Measurements from ENCODE around the gene METTL1.

The METTL1 gene

GRCh38 chr12:57811028-57811755, 39.3 kb upstream of the METTL1 start:
- Histone ChIP-seq H3K9me3 (ENCODE audit: control insufficient read depth, insufficient read depth, low read length) (no peaks in the 10 kb centered on the region), H3K9ac (ENCODE audit: low read depth, low read length) (no peak overlapping the region), H3K4me3 (ENCODE audit: low read depth, low read length) (no peak overlapping the region), H3K36me3 (ENCODE audit: control insufficient read depth, insufficient read depth, low read length) (no peaks in the 10 kb centered on the region), H3K4me1 (ENCODE audit: control insufficient read depth, insufficient read depth, low read length) (no peaks in the 10 kb centered on the region), H3K27me3 (ENCODE audit: control insufficient read depth, insufficient read depth, low read length) (no peaks in the 10 kb centered on the region)

GRCh38 chr12:57810450-57810849, 38.5 kb upstream of the METTL1 start:
- Histone ChIP-seq H3K9ac (ENCODE audit: low read depth, low read length) (no peak overlapping the region), H3K36me3 (ENCODE audit: control insufficient read depth, insufficient read depth, low read length) (no peaks in the 10 kb centered on the region), H3K9me3 (ENCODE audit: control insufficient read depth, insufficient read depth, low read length) (no peaks in the 10 kb centered on the region), H3K4me1 (ENCODE audit: control insufficient read depth, insufficient read depth, low read length) (no peaks in the 10 kb centered on the region), H3K27me3 (ENCODE audit: control insufficient read depth, insufficient read depth, low read length) (no peaks in the 10 kb centered on the region), H3K4me3 (ENCODE audit: low read depth, low read length) (no peak overlapping the region)

- H3K27me3 ChIP-seq (ENCODE audit: control insufficient read depth, insufficient read depth, low read length) = no peaks in the 10 kb centered on the region
- no peaks in the 10 kb centered on the region for H3K4me1 ChIP-seq (ENCODE audit: control insufficient read depth, insufficient read depth, low read length)
- no peaks in the 10 kb centered on the region for H3K36me3 ChIP-seq (ENCODE audit: control insufficient read depth, insufficient read depth, low read length)
- no peak overlapping the region for H3K9ac ChIP-seq (ENCODE audit: low read depth, low read length)
- no peak overlapping the region for H3K4me3 ChIP-seq (ENCODE audit: low read depth, low read length)
- no peaks in the 10 kb centered on the region for H3K9me3 ChIP-seq (ENCODE audit: control insufficient read depth, insufficient read depth, low read length)
Observed at GRCh38 chr12:57809425-57809824, 37.5 kb upstream of the METTL1 start.

- H3K9me3 ChIP-seq (ENCODE audit: control insufficient read depth, insufficient read depth, low read length) = no peaks in the 10 kb centered on the region
- no peaks in the 10 kb centered on the region for H3K4me1 ChIP-seq (ENCODE audit: control insufficient read depth, insufficient read depth, low read length)
- no peaks in the 10 kb centered on the region for H3K36me3 ChIP-seq (ENCODE audit: control insufficient read depth, insufficient read depth, low read length)
- no peaks in the 10 kb centered on the region for H3K27me3 ChIP-seq (ENCODE audit: control insufficient read depth, insufficient read depth, low read length)
- H3K9ac ChIP-seq (ENCODE audit: low read depth, low read length) = no peak overlapping the region
- no peak overlapping the region for H3K4me3 ChIP-seq (ENCODE audit: low read depth, low read length)
Observed at GRCh38 chr12:57808351-57808750, 36.4 kb upstream of the METTL1 start.

GRCh38 chr12:57807285-57807684, 35.4 kb upstream of the METTL1 start:
- no peaks in the 10 kb centered on the region for H3K27me3 ChIP-seq (ENCODE audit: control insufficient read depth, insufficient read depth, low read length)
- H3K9me3 ChIP-seq (ENCODE audit: control insufficient read depth, insufficient read depth, low read length) = no peaks in the 10 kb centered on the region
- H3K36me3 ChIP-seq (ENCODE audit: control insufficient read depth, insufficient read depth, low read length) = no peaks in the 10 kb centered on the region
- H3K4me3 ChIP-seq (ENCODE audit: low read depth, low read length) = no peak overlapping the region
- H3K9ac ChIP-seq (ENCODE audit: low read depth, low read length) = no peak overlapping the region
- H3K4me1 ChIP-seq (ENCODE audit: control insufficient read depth, insufficient read depth, low read length) = no peaks in the 10 kb centered on the region

GRCh38 chr12:57806677-57807076, 34.8 kb upstream of the METTL1 start:
- H3K4me1 ChIP-seq (ENCODE audit: control insufficient read depth, insufficient read depth, low read length) = no peaks in the 10 kb centered on the region
- no peaks in the 10 kb centered on the region for H3K36me3 ChIP-seq (ENCODE audit: control insufficient read depth, insufficient read depth, low read length)
- H3K4me3 ChIP-seq (ENCODE audit: low read depth, low read length) = no peak overlapping the region
- H3K27me3 ChIP-seq (ENCODE audit: control insufficient read depth, insufficient read depth, low read length) = no peaks in the 10 kb centered on the region
- H3K9me3 ChIP-seq (ENCODE audit: control insufficient read depth, insufficient read depth, low read length) = no peaks in the 10 kb centered on the region
- H3K9ac ChIP-seq (ENCODE audit: low read depth, low read length) = no peak overlapping the region

GRCh38 chr12:57803319-57803893, 31.5 kb upstream of the METTL1 start:
- Histone ChIP-seq H3K36me3 (ENCODE audit: control insufficient read depth, insufficient read depth, low read length) (no peaks in the 10 kb centered on the region), H3K9ac (ENCODE audit: low read depth, low read length) (no peak overlapping the region), H3K4me1 (ENCODE audit: control insufficient read depth, insufficient read depth, low read length) (no peaks in the 10 kb centered on the region)

GRCh38 chr12:57802607-57803006, 30.7 kb upstream of the METTL1 start:
- Histone ChIP-seq H3K4me3 (ENCODE audit: low read depth, low read length) (no peak overlapping the region), H3K9ac (ENCODE audit: low read depth, low read length) (no peak overlapping the region), H3K27me3 (ENCODE audit: control insufficient read depth, insufficient read depth, low read length) (no peaks in the 10 kb centered on the region), H3K36me3 (ENCODE audit: control insufficient read depth, insufficient read depth, low read length) (no peaks in the 10 kb centered on the region), H3K4me1 (ENCODE audit: control insufficient read depth, insufficient read depth, low read length) (no peaks in the 10 kb centered on the region), H3K9me3 (ENCODE audit: control insufficient read depth, insufficient read depth, low read length) (no peaks in the 10 kb centered on the region)

More at GRCh38 chr12:57803319-57803893, 31.5 kb upstream of the METTL1 start:
- Histone ChIP-seq H3K27me3 (ENCODE audit: control insufficient read depth, insufficient read depth, low read length) (no peaks in the 10 kb centered on the region), H3K4me3 (ENCODE audit: low read depth, low read length) (no peak overlapping the region), H3K9me3 (ENCODE audit: control insufficient read depth, insufficient read depth, low read length) (no peaks in the 10 kb centered on the region)

GRCh38 chr12:57800965-57801364, 29.1 kb upstream of the METTL1 start:
- no peaks in the 10 kb centered on the region for H3K9me3 ChIP-seq (ENCODE audit: control insufficient read depth, insufficient read depth, low read length)
- H3K9ac ChIP-seq (ENCODE audit: low read depth, low read length) = no peak overlapping the region
- no peaks in the 10 kb centered on the region for H3K4me1 ChIP-seq (ENCODE audit: control insufficient read depth, insufficient read depth, low read length)
- peaks cover 5% of the 10 kb centered on the region for H3K36me3 ChIP-seq (ENCODE audit: control insufficient read depth, insufficient read depth, low read length)
- no peaks in the 10 kb centered on the region for H3K27me3 ChIP-seq (ENCODE audit: control insufficient read depth, insufficient read depth, low read length)
- no peak overlapping the region for H3K4me3 ChIP-seq (ENCODE audit: low read depth, low read length)

- Histone ChIP-seq H3K9me3 (ENCODE audit: control insufficient read depth, insufficient read depth, low read length) (no peaks in the 10 kb centered on the region), H3K36me3 (ENCODE audit: control insufficient read depth, insufficient read depth, low read length) (peaks cover 6% of the 10 kb centered on the region), H3K27me3 (ENCODE audit: control insufficient read depth, insufficient read depth, low read length) (no peaks in the 10 kb centered on the region), H3K4me1 (ENCODE audit: control insufficient read depth, insufficient read depth, low read length) (no peaks in the 10 kb centered on the region), H3K9ac (ENCODE audit: low read depth, low read length) (no peak overlapping the region), H3K4me3 (ENCODE audit: low read depth, low read length) (no peak overlapping the region)
Observed at GRCh38 chr12:57797933-57798332, 26.0 kb upstream of the METTL1 start.

- H3K4me1 ChIP-seq (ENCODE audit: control insufficient read depth, insufficient read depth, low read length) = no peaks in the 10 kb centered on the region
- no peak overlapping the region for H3K9ac ChIP-seq (ENCODE audit: low read depth, low read length)
- no peaks in the 10 kb centered on the region for H3K27me3 ChIP-seq (ENCODE audit: control insufficient read depth, insufficient read depth, low read length)
- peaks cover 16% of the 10 kb centered on the region for H3K36me3 ChIP-seq (ENCODE audit: control insufficient read depth, insufficient read depth, low read length)
- no peaks in the 10 kb centered on the region for H3K9me3 ChIP-seq (ENCODE audit: control insufficient read depth, insufficient read depth, low read length)
- no peak overlapping the region for H3K4me3 ChIP-seq (ENCODE audit: low read depth, low read length)
Observed at GRCh38 chr12:57796996-57797395, 25.1 kb upstream of the METTL1 start.

GRCh38 chr12:57795354-57795753, 23.4 kb upstream of the METTL1 start:
- Histone ChIP-seq H3K36me3 (ENCODE audit: control insufficient read depth, insufficient read depth, low read length) (peaks cover 17% of the 10 kb centered on the region), H3K4me3 (ENCODE audit: low read depth, low read length) (no peak overlapping the region), H3K9me3 (ENCODE audit: control insufficient read depth, insufficient read depth, low read length) (no peaks in the 10 kb centered on the region), H3K4me1 (ENCODE audit: control insufficient read depth, insufficient read depth, low read length) (no peaks in the 10 kb centered on the region), H3K9ac (ENCODE audit: low read depth, low read length) (no peak overlapping the region), H3K27me3 (ENCODE audit: control insufficient read depth, insufficient read depth, low read length) (no peaks in the 10 kb centered on the region)

Measured in iPS-15b (cell line).